CD14-positive monocyte (primary cell): ENCODE results near the gene RREB1. TPM values are rescaled to one million over a fixed set of nuclear protein-coding genes. Genes with fewer than 3 reads are reported as not detected.
A peak's percentile ranks its signal among the peaks of the same experiment; 100 is the strongest.

ENCODE experiments used
- DNase-seq, 3 donors: peaks; one replicate each; pipeline ENCODE4 v3.0.0-alpha.2; 2011 to 2022
- H2AFZ ChIP-seq: 2 replicates; pipeline ENCODE4 v1.6.0; 2012; ENCODE audit warnings: mild to moderate bottlenecking, low read depth, low read length, inconsistent platforms; ENCODE audit not compliant: insufficient read depth, poor library complexity, severe bottlenecking
- H3K27ac ChIP-seq, 2 donors: 1 replicate in 1 of 2; 2 replicates in 1 of 2; pipeline ENCODE4 v1.5.1; 2012 to 2013; ENCODE audit warnings: low read length in 2 of 2, control low read depth in 1 of 2, inconsistent platforms in 1 of 2, low read depth in 1 of 2, mild to moderate bottlenecking in 1 of 2
- H3K27me3 ChIP-seq, 2 donors: one replicate each; pipeline versions ENCODE4 v1.6.0 to v1.6.1; 2011 to 2013; ENCODE audit warnings: low read length in 2 of 2; ENCODE audit not compliant: control insufficient read depth in 2 of 2, insufficient read depth in 2 of 2
- H3K36me3 ChIP-seq, 2 donors: replicated peaks in 1 of 2; 1 replicate in 1 of 2; 2 replicates in 1 of 2; pipeline versions ENCODE4 v1.5.1 to v1.6.1; 2012 to 2013; ENCODE audit warnings: low read length in 2 of 2, control low read depth in 1 of 2, inconsistent platforms in 1 of 2, mild to moderate bottlenecking in 1 of 2; ENCODE audit not compliant: insufficient read depth in 2 of 2, control insufficient read depth in 1 of 2
- H3K4me1 ChIP-seq, 2 donors: 1 replicate in 1 of 2; 2 replicates in 1 of 2; pipeline versions ENCODE4 v1.5.1 to v1.6.1; 2012 to 2013; ENCODE audit warnings: low read length in 2 of 2, control low read depth in 1 of 2, inconsistent platforms in 1 of 2, mild to moderate bottlenecking in 1 of 2, moderate library complexity in 1 of 2; ENCODE audit not compliant: insufficient read depth in 2 of 2, control insufficient read depth in 1 of 2
- H3K4me2 ChIP-seq: replicated peaks from 2 replicates; pipeline ENCODE3; 2012; ENCODE audit warnings: low read length, moderate library complexity, mild to moderate bottlenecking; ENCODE audit not compliant: poor library complexity, severe bottlenecking; ENCODE audit errors: extremely low read depth
- H3K4me3 ChIP-seq, 3 experiments: fragments of 200-600 bp in 1 of 3; sonication (generic) in 1 of 3; replicated peaks in 1 of 3; 1 replicate in 2 of 3; 2 replicates in 1 of 3; pipeline ENCODE4 v1.5.1; 2011 to 2013; ENCODE audit warnings: low read length in 3 of 3, mild to moderate bottlenecking in 3 of 3, control low read depth in 2 of 3, low read depth in 2 of 3, inconsistent platforms in 1 of 3, moderate library complexity in 1 of 3
- H3K79me2 ChIP-seq: 2 replicates; pipeline ENCODE4 v1.6.0; 2012; ENCODE audit warnings: mild to moderate bottlenecking, control low read depth, inconsistent platforms, low read length, moderate library complexity; ENCODE audit not compliant: insufficient read depth
- H3K9ac ChIP-seq: 2 replicates; pipeline ENCODE4 v1.6.0; 2017; ENCODE audit warnings: low read length, mild to moderate bottlenecking; ENCODE audit not compliant: insufficient read depth, poor library complexity, severe bottlenecking
- H3K9me3 ChIP-seq, 2 donors: replicated peaks in 1 of 2; 1 replicate in 1 of 2; 2 replicates in 1 of 2; pipeline versions ENCODE4 v1.5.1 to v1.6.1; 2012 to 2013; ENCODE audit warnings: low read length in 2 of 2, control low read depth in 1 of 2; ENCODE audit not compliant: control insufficient read depth in 1 of 2, insufficient read depth in 1 of 2
- H4K20me1 ChIP-seq: 2 replicates; pipeline ENCODE4 v1.6.0; 2012; ENCODE audit warnings: mild to moderate bottlenecking, low read length, control low read depth, moderate library complexity; ENCODE audit not compliant: insufficient read depth
- H3K27ac Mint-ChIP-seq, 7 donors: one replicate each; pipeline ENCODE4 v1.8.0; 2020; ENCODE audit warnings: mild to moderate bottlenecking in 7 of 7, mixed read lengths in 7 of 7, moderate library complexity in 6 of 7, inconsistent platforms in 2 of 7
- H3K27me3 Mint-ChIP-seq, 3 donors: one replicate each; pipeline ENCODE4 v1.8.0; 2021 to 2022; ENCODE audit warnings: low read depth in 3 of 3, mild to moderate bottlenecking in 3 of 3, mixed read lengths in 3 of 3, moderate library complexity in 3 of 3, inconsistent platforms in 1 of 3
- H3K36me3 Mint-ChIP-seq, 2 donors: one replicate each; pipeline ENCODE4 v1.8.0; 2020; ENCODE audit warnings: mixed read lengths in 2 of 2, inconsistent platforms in 1 of 2, mild to moderate bottlenecking in 1 of 2
- H3K4me1 Mint-ChIP-seq: one replicate; pipeline ENCODE4 v1.8.0; 2020; ENCODE audit warnings: mild to moderate bottlenecking, mixed read lengths
- H3K4me3 Mint-ChIP-seq, 2 donors: one replicate each; pipeline ENCODE4 v1.8.0; 2020; ENCODE audit warnings: mild to moderate bottlenecking in 2 of 2, mixed read lengths in 2 of 2, moderate library complexity in 1 of 2
- H3K9me3 Mint-ChIP-seq, 7 donors: one replicate each; pipeline ENCODE4 v1.8.0; 2020 to 2022; ENCODE audit warnings: mixed read lengths in 7 of 7, mild to moderate bottlenecking in 6 of 7, moderate library complexity in 6 of 7, inconsistent platforms in 2 of 7
- CTCF ChIP-seq: fragments of 200-600 bp; IDR thresholded peaks from one replicate; pipeline ENCODE4 v1.8.0; 2022; ENCODE audit warnings: antibody characterized with exemption, mild to moderate bottlenecking
- WGBS: methylation state at CpG from one replicate; pipeline ENCODE4 v1.1.5; 2013; ENCODE audit warnings: missing lambda C conversion rate; ENCODE audit not compliant: insufficient coverage; 5-methylcytosine and 5-hydroxymethylcytosine counted together
- intact Hi-C, 2 donors: fragments of 100-400 bp; cut with micrococcal nuclease; formaldehyde crosslinking; loops; one replicate each; pipeline versions ENCODE4 v1.15.0 to v1.15.1; 2023
- polyA plus RNA-seq, 3 donors: library from polyadenylated mRNA; depleted of rRNA in 1 of 3; unstranded in 2 of 3; stranded (reverse) in 1 of 3; fragments of 300-500 nt in 2 of 3; fragments of >200 nt in 1 of 3; fragmentation: Illumina TruSeq in 2 of 3; gene quantifications; 1 replicate in 2 of 3; 2 replicates in 1 of 3; pipeline ENCODE4 v1.2.3, GENCODE V29; 2012 to 2021

Gene RREB1
- polyA plus RNA-seq, 3 donors, result 2.1 to 15.3 (median 5.6) TPM

- H3K27me3 ChIP-seq, result no peaks in the 10 kb centered on the region
- H3K4me2 ChIP-seq, result no peak overlapping the region
- H3K27ac Mint-ChIP-seq, result peak overlapping the region in 2 of 7 donors; percentile 17 to 47
- no peaks in the 10 kb centered on the region for H3K9me3 ChIP-seq
- H3K27me3 Mint-ChIP-seq, result no peaks in the 10 kb centered on the region
- peak overlapping the region in 1 of 2 donors; percentile 1 for H3K4me3 Mint-ChIP-seq
- DNase-seq, result no peak
- H3K79me2 ChIP-seq, result no peaks in the 10 kb centered on the region
- H3K9ac ChIP-seq, result no peak overlapping the region
- no peaks in the 10 kb centered on the region for H3K36me3 ChIP-seq
- WGBS, result 85% methylated on average over 5 of the region's 6 CpGs
- intact Hi-C loops, result no loop called here
- H4K20me1 ChIP-seq, result no peaks in the 10 kb centered on the region
- H3K4me1 ChIP-seq, result peaks cover 5% of the 10 kb centered on the region in 2 donors
- peaks cover 10% of the 10 kb centered on the region for H3K4me1 Mint-ChIP-seq
- no peak overlapping the region for H2AFZ ChIP-seq
- H3K27ac ChIP-seq, result no peak overlapping the region
- no peak for TF ChIP-seq CTCF
- no peak overlapping the region for H3K4me3 ChIP-seq
- H3K9me3 Mint-ChIP-seq, result peaks cover 0 to 4% (median 0%) of the 10 kb centered on the region in 7 donors
- H3K36me3 Mint-ChIP-seq, result no peaks in the 10 kb centered on the region
Measured at GRCh38 chr6:7078856-7079255, 28.9 kb upstream of the RREB1 start.

- no peaks in the 10 kb centered on the region for H3K9me3 ChIP-seq
- H3K79me2 ChIP-seq, result no peaks in the 10 kb centered on the region
- H3K4me3 Mint-ChIP-seq, result no peak overlapping the region
- no peaks in the 10 kb centered on the region for H3K36me3 Mint-ChIP-seq
- no peaks in the 10 kb centered on the region for H3K27me3 ChIP-seq
- no peak for DNase-seq
- H3K9ac ChIP-seq, result no peak overlapping the region
- TF ChIP-seq CTCF, result no peak
- no peak overlapping the region for H3K27ac ChIP-seq
- H3K4me1 Mint-ChIP-seq, result peaks cover 6% of the 10 kb centered on the region
- no peak overlapping the region for H3K4me3 ChIP-seq
- peaks cover 0 to 4% (median 0%) of the 10 kb centered on the region in 7 donors for H3K9me3 Mint-ChIP-seq
- intact Hi-C loops, result loop anchor here in 1 of 2 donors (10.0 kb wide), 1 partner anchor 386 kb away; no protein-coding TSS in a partner anchor
- H3K36me3 ChIP-seq, result no peaks in the 10 kb centered on the region
- no peak overlapping the region for H3K4me2 ChIP-seq
- no peak overlapping the region for H2AFZ ChIP-seq
- WGBS, result no CpG with 5 or more reads among the region's 2 CpGs
- no peaks in the 10 kb centered on the region for H4K20me1 ChIP-seq
- H3K27ac Mint-ChIP-seq, result no peak overlapping the region
- no peaks in the 10 kb centered on the region for H3K4me1 ChIP-seq
- no peaks in the 10 kb centered on the region for H3K27me3 Mint-ChIP-seq
Measured at GRCh38 chr6:7080311-7080710, 27.4 kb upstream of the RREB1 start.
